ENCODE results near the gene SEMA3B. TPM values are rescaled to one million over a fixed set of nuclear protein-coding genes. Genes with fewer than 3 reads are reported as not detected.

Gene SEMA3B
- total and polyA plus RNA-seq, 2 of the 4 experiments (the other 2 are of a cell fraction): 4.3 to 29.3 TPM

- H3K56ac ChIP-seq (ENCODE audit: extremely low read depth, insufficient read depth, low read length): no peak overlapping the region
- H3K9me3 ChIP-seq (ENCODE audit: control insufficient read depth, insufficient read depth, low read length): no peaks in the 10 kb centered on the region
- H3K4ac ChIP-seq (ENCODE audit: low read depth, low read length): peak overlapping the region; percentile 93
- peaks cover 36% of the 10 kb centered on the region for H3K4me1 ChIP-seq (ENCODE audit: control insufficient read depth, insufficient read depth, low read length)
- no TSS peak for BruUV-seq (replicated peaks)
- H3K9ac ChIP-seq (ENCODE audit: low read depth, low read length): peak overlapping the region; percentile 76
- intact Hi-C loops (cut with micrococcal nuclease): loop anchor here (1.0 to 5.0 kb wide), 2 partner anchors 12 to 61 kb away; partner anchors contain the start of gene HYAL2
- H3K18ac ChIP-seq (ENCODE audit: low read depth, low read length): no peak overlapping the region
- in situ Hi-C loops (cut with MboI; ENCODE audit: low sequenced_read_pairs): no loop called here
- 0 out of 2 replicates have a peak overlapping the region, but pooled peaks have one; percentile 41 for H2BK20ac ChIP-seq (ENCODE audit: low read depth, low read length)
- no peak for DNase-seq
- peak overlapping the region; percentile 97 for H4K5ac ChIP-seq (ENCODE audit: low read depth, low read length)
- no peaks in the 10 kb centered on the region for H3K27me3 ChIP-seq (ENCODE audit: control insufficient read depth, insufficient read depth, low read length)
- 50% methylated on average over 1 of the region's 5 CpGs; no CpG with 5 or more reads in 1 of the 2 experiments for WGBS, 2 experiments (ENCODE audit: extremely low coverage in 2 of 2, insufficient read length in 1 of 2)
- ChIA-PET POLR2A (ENCODE audit: unreplicated experiment) (interaction anchor here (0.6 kb wide), 1 partner anchor 44 kb away, joined by 3 read pairs; no protein-coding TSS in a partner anchor), CTCF (no interaction called here)
- peak overlapping the region; percentile 79; the same call in 1 of the 2 replicates for H2BK120ac ChIP-seq (ENCODE audit: low read depth, low read length)
- peaks cover 22% of the 10 kb centered on the region for H3K36me3 ChIP-seq (ENCODE audit: control insufficient read depth, insufficient read depth, low read length)
- H2AK5ac ChIP-seq (ENCODE audit: low read depth, low read length): peak overlapping the region; percentile 97
- peak overlapping the region; percentile 87 for H2BK5ac ChIP-seq (ENCODE audit: low read depth, low read length, poor library complexity, severe bottlenecking)
- H3K79me1 ChIP-seq (ENCODE audit: low read depth in 1 of 2, low read length in 2 of 2): peaks cover 15 to 62% of the 10 kb centered on the region in 2 experiments
- TF ChIP-seq MAZ (IDR thresholded peaks at IDR 0.05; ENCODE audit: borderline replicate concordance, low read depth, low read length) (no peak), BHLHE40 (IDR thresholded peaks at IDR 0.05; ENCODE audit: low read depth, low read length) (no peak)
- no peak for ATAC-seq (ENCODE audit: low read depth)
- peaks cover 20% of the 10 kb centered on the region for H3K9me1 ChIP-seq (ENCODE audit: insufficient read depth, low read length)
- peak overlapping the region; percentile 82 for H3K4me2 ChIP-seq (ENCODE audit: low read depth, low read length)
- peak overlapping the region; percentile 99 for H2AK9ac ChIP-seq (replicated peaks; ENCODE audit: low read depth, low read length, poor library complexity)
- peak overlapping the region; percentile 89 for H2AFZ ChIP-seq (replicated peaks; ENCODE audit: low read length, poor library complexity)
- peak overlapping the region; percentile 97 for H3K23ac ChIP-seq (ENCODE audit: low read depth, low read length)
- peak overlapping the region; percentile 90 for H3K27ac ChIP-seq (ENCODE audit: insufficient read depth, low read length)
- H3K14ac ChIP-seq (replicated peaks; ENCODE audit: low read depth, low read length): peak overlapping the region; percentile 95
- dilution Hi-C loops (cut with HindIII; ENCODE audit: low sequenced_read_pairs, unreplicated experiment): no loop called here
- no peak overlapping the region for H3K4me3 ChIP-seq (ENCODE audit: insufficient read depth, low read depth, low read length)
- peak overlapping the region; percentile 97 for H4K91ac ChIP-seq (ENCODE audit: insufficient read depth, low read depth, low read length)
- H2BK15ac ChIP-seq (ENCODE audit: low read depth, low read length): no peak overlapping the region
- H4K8ac ChIP-seq (ENCODE audit: low read depth in 2 of 2, low read length in 2 of 2): peak overlapping the region; percentile 92 to 95; a peak in 3 of 4 replicates
- H4K20me1 ChIP-seq (ENCODE audit: insufficient read depth, low read length): peaks cover 10% of the 10 kb centered on the region; the same call in 1 of the 2 replicates
These were observed 8.0 kb upstream of the SEMA3B start for GRCh38 chr3:50260942-50261441.
